HG03354 (cell line): ENCODE results near the gene SLC12A3.
A peak's percentile ranks its signal among the peaks of the same experiment; 100 is the strongest.

Source experiments
- ATAC-seq: cut with Tn5 transposase; IDR thresholded peaks from one replicate; pipeline ENCODE4 v1.9.1; 2021; ENCODE audit warnings: mild to moderate bottlenecking; ENCODE audit not compliant: unreplicated experiment, poor library complexity, severe bottlenecking

SLC12A3 gene

DNA sequence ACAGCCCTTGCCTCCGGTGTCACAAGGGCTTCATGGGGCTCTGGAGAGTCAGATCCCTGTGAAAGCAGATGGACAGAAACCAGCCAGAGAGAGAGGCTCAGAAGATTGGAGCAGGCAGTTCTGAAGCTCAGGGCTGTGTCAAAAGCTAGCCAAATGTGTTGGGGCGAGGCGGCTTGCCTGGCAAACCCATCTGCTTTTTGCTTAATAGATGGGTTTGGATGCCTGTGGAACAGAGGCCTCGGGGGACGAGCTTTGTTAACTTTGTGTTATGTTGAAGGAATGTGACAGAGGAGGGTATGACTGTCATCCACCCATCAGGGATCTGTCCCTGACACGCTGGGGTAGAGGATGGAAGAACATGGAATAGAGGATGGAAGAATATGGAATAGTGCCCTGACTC lies 21.0 kb upstream of the SLC12A3 start:
- no peak for ATAC-seq

GRCh38 chr16:56847173-56847910 lies 17.7 kb upstream of the SLC12A3 start:
- no peak for ATAC-seq

DNA sequence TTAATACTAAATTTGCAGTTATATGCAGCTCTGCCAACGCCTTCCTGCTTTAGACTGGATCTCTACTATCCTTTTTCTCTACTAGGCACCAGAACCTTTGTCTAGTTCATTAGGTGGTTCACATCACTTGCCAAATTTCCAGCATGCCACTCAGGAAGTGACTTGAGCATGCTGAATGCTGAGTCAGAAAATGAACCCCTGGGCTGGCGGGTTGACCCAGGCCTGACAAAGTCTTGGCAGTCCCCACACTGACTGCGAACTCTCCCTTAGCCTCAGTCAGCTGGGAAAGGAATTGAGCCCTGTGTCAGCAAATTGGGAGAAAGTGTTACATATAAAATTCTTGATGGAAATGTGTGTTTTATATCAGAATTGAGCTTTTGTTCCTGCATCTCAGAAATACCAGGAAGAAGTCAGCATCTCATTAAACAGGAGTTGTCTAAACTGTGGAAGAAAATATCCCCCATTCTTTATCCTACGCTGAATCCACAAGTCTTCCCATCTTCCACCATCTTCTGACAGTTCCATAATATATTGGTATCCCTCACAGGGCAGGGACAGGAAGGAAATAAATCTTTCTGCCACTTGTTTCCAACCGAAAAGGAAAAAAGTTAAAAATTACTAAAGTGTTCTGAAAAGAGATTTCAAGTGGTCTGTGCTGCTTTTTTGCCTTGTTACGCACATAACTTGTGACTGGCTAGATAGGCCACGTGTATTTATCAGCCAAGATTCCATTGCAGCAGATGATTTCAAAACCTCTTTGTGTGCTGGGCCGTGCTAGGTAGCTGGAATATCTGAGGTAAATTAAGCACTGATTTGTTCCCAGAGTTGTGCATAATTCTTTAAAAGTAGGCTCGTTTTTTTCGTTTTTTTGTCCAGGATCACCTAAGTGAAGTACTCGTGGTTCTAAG lies 16.7 kb upstream of the SLC12A3 start:
- no peak for ATAC-seq

- ATAC-seq = no peak
These were observed 15.9 kb upstream of the SLC12A3 start for GRCh38 chr16:56848955-56849689.

GRCh38 chr16:56849690-56850680 lies 15.0 kb upstream of the SLC12A3 start:
- ATAC-seq = no peak

- no peak for ATAC-seq
These were observed 13.2 kb upstream of the SLC12A3 start for GRCh38 chr16:56851671-56852400.

- no peak for ATAC-seq
These were observed 12.6 kb upstream of the SLC12A3 start for GRCh38 chr16:56852401-56852730.

- no peak for ATAC-seq
These were observed 12.0 kb upstream of the SLC12A3 start for GRCh38 chr16:56852968-56853367.

GRCh38 chr16:56855201-56855600 lies 9.8 kb upstream of the SLC12A3 start:
- no peak for ATAC-seq

- no peak for ATAC-seq
These were observed 9.1 kb upstream of the SLC12A3 start for GRCh38 chr16:56855946-56856345.

DNA sequence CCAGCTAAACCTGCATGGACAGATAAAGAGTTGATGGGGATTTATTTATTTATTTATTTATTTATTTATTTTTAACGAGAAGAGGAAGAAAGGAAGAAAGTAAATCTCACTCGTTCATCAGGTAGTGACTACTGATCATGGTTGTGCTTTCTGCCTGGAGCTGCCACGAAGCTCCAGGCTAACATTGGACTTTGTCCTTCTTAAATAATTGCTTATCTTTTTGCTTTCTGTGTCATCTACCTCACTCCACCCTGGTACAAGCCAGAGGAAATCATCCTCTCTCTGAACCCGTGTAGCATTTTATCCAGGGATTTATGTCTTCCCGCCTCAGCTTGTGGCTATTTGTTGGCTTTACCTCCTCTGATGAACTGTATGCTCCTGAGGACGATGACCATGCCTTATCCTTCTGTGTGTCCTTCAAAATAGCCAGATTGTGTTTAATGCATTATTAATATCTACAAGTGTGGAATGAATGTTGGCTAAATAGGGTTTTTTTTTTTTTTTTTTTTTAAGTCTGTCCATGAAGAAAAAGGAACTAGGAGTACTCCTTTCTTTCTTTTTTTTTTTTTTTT lies 8.0 kb upstream of the SLC12A3 start:
- ATAC-seq = no peak

DNA sequence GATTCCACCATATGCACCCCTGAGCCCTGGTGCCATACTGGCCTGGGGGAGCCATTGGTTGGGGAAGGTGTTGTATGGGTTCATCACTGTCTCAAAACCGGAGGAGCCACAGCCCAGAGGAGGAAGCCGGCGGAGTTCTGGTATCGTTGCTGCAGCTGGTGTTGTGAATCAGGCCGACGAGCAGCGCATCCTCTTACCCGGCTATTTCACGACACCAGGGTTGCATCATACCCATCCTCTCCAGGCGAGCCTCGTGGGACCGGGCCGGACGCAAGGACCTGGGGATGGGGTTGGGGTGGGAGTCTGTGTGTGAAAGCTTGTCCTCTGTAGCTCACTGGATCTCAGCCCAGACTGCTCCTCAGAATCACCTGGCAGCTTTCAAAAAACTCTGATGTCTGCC lies 6.6 kb upstream of the SLC12A3 start:
- no peak for ATAC-seq

DNA sequence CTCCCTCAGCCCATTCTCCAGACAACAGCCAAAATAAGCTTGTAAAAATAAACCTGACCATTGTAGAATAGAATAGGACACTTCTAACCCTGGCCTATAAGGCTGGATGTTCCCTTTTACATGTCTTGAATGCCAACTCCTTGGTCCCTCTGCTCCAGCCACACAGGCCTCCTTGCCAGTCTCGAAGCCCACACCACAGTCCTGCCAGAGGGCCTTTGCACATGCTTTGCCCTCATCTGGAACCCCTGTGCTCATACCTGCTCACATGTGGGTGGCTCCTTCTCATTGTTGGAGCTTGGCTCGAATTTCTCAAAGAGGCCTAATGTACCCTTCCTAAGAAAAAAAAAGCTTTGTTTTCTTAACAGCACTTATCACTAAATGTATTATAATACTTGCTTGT lies 5.4 kb upstream of the SLC12A3 start:
- no peak for ATAC-seq

DNA sequence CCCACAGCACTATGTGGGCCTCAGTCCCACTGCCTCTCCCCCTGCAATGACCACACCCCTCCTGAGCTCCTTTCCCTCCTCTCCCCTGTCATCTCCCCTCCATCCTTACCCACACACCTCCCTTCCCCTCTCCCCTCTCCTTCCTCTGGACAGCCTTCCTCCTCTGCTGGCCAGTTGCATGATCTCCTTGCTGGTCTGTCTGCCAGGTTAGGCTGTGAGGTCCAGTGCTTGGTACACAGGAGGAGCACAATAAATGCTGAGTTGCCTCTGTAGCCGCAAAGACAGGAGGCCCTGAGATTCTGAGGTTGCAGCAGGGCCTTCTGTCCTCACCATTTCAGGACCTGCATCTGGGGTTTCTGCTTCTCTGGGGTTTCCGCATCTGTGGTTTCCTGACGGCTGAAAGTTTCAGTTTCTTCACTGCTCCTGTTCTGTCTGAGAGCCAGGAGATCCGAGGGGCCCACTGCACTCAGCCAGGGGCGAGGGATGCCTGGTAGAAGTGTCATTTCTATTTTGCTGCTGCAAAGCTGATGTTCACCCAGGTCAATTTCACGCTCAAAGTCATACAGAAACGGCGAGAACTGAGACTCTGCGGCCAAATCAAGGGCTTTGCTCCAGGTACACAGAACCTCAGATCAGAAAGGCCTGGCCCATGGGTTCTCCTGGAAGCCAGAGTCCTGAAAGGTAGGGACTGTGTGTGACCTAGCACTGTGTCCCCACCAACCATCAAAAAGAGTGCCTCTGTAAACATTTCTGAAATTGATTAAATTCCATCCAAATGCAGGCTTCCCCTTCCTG lies 4.6 kb upstream of the SLC12A3 start:
- ATAC-seq = peak; percentile 63

GRCh38 chr16:56861092-56861610 lies 3.9 kb upstream of the SLC12A3 start:
- ATAC-seq = no peak

DNA sequence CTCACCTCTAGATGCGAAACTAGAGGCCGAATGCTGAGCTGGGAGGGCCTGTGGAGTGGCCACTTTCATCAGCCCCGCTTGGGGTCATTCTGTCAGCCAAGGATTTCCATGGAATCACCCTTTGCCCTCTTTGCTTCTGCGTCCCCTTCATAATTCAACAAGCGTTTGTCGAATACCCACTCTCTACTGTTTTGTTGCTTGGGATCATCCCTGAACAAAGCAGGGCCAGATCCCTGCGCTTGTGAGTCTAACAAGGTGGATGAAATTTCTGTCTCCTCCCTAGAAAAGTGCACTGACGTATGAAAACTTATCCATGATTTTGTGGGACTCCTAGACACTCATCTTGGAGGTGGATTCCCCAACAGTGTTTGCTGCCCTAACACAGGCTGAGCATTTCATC lies 3.3 kb upstream of the SLC12A3 start:
- ATAC-seq = no peak

DNA sequence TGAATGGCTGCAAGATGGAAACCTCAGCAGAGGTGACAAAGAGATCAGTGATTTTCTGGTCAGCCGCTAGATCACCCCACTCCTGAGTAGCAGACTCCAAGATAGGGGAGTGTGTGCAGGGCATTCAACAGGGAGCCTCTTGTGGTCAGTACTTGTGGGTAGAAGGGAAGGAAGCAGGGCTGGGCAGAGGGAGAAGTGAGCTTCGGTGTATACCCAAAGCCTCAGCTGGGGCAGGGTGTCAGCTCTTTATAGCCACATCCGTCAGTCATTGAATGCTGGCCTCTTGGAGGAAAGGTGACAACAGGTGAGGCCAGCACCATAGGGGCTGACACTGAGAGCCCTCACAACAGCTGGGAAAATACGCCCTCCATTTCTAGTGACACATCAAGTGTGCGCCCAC lies 2.2 kb upstream of the SLC12A3 start:
- ATAC-seq = no peak
